Brain pericyte (primary cell): ENCODE data around the gene GTF3C1.

Experiments used
- DNase-seq: peaks from one replicate; pipeline ENCODE4 v3.0.0-alpha.2; 2012; ENCODE audit warnings: low read depth, low spot score

GTF3C1 gene

GRCh38 chr16:27568077-27568476, 18.4 kb upstream of the GTF3C1 start:
- no peak for DNase-seq

- no peak for DNase-seq
Observed at GRCh38 chr16:27566417-27566816, 16.7 kb upstream of the GTF3C1 start.

- DNase-seq: no peak
Observed at GRCh38 chr16:27564224-27564623, 14.5 kb upstream of the GTF3C1 start.

DNA sequence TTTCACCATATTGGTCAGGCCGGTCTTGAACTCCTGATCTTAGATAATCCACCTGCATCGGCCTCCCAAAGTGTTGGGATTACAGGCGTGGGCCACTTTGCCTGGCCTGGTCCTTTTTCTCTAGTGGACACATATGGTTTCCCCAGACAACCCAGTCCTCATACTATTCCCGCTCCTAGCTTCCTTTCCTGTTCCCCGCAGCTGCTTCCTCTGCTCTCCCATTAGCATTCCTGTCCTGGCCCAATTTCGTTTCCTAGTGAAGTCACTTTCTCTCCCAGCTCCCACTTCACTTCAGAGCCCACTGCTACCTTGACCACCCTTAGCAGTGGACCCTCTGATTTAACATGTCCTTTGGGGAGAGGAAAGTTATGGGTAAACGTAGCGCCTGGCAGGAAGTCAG, 11.5 kb upstream of the GTF3C1 start:
- no peak for DNase-seq

DNA sequence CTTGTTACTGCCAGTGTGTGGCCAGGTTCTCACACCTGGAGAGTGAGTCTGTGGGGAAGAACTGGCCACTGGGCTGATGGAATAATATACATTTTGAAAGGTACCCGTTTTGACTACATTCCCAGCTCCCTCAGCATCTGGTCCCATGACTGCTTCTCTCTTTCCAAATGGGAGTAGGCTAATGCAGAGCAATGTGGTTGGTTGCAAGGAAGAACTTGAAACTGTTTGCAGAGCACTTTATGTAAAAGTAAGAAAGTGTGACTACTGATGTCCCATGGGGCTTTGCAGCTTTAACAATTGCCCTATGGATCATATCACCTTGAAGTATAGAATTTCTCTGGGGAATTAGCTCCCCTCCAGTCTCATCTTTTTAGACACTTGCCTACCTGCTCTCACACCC, 9.2 kb upstream of the GTF3C1 start:
- no peak for DNase-seq

DNA sequence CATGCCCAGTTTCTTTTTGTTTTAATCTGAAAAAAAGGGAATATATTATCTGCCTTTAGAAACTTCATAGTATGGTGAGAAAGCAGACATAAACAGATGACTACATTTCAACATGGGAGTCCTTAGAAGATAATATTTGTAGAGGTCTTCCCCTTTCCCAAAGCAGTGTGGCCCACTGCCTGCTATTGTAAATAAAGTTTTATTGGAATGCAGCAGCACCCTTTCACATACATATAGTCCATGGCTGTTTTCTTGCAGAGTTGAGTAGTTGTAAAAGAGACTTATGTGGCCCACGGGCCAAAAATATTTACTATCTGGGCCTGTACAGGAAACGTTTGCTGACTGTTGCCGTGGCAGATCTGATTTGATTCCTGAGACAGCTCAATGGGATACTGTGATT, 8.7 kb upstream of the GTF3C1 start:
- DNase-seq: no peak

- DNase-seq: no peak
Observed at GRCh38 chr16:27556471-27556870, 6.8 kb upstream of the GTF3C1 start.

DNA sequence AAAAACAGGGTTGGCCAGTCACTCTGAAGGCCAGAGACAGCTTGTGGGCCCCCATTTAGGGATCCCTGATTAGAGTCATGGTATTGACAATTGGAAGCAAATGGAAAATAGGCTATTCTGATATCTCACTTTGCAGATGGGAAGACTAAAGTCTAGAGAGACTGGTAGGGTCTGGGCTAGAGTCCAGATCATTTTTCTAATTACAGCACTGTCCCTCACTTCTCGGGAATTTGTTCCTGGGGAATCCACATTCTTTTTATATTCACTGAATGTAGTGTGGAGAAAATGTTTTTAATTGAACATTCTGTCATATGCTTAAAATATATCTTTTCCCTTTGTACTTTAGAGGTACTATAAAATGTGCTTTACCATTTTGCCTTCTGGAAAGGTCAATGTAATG, 1.3 kb upstream of the GTF3C1 start:
- no peak for DNase-seq

DNA sequence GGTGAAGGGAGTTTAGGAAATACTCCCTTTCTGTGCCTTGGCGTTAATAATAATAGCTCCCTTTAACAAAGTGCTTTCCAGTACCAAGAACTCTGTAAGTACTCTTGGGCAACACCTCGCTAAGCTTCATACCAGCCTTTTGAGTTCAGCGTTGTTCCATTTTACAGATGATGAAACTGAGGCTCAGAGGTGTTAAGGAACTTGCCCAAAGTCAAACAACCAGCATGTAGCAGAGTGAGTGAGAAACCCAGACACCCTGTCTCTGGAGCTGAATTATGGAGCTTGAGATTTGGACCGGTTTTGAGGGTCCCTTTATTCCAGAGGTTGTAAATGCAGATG, 838 bp upstream of the GTF3C1 start:
- no peak for DNase-seq

DNA sequence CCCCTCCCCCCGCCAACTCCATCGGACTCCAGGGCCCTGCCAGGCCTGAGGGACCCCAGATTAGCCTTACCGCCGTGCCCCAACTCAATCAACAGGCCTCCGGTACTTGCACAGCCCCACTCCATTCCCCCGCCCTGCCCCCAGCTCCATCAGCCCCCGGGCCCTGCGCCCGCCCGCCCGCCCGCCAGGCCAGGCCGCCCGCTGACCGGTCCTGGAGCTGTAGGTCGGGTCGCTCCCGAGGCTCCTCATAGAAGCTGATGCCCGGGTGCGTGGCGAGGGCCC, 308 bp downstream of the GTF3C1 start:
- no peak for DNase-seq

- no peak for DNase-seq
Observed at GRCh38 chr16:27547851-27548250, 1.9 kb downstream of the GTF3C1 start.

DNA sequence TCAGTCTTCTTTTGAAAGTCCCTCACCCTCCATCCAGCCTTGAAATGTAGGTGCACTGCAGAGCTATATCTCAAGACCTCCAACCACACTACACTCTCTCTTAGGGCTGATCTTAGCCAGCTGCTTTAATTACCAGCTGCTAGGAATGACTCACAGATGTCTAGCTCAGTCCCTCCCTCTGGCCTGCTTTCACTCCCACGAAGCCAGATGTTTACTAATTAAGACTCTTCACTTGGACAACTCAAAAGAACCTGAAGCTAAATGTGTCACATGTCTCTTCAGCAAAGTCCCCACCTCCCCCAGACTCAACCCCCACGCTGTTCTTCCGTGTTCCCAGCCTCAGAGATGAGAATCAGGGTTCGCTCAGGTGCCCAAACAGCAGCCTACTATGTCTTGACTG, 2.6 kb downstream of the GTF3C1 start:
- DNase-seq: no peak

DNA sequence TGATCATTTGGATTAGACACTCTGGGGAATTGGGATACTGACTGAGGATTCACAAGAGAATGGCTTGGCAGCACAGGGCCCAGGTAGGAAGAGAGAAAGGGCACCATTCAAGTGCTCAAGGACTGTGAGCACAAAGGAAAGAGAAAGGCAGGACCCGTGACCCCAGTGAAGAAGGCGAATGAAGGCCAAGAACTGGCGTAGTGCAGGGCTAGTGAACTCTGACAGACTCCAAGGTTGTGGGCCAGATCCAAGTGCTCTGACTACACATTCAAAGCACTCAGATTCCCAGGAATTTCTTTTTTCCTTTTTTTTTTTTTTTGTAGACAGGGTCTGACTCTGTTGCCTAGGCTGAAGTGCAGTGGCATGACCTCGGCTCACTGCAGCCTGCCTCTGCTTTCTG, 5.0 kb downstream of the GTF3C1 start:
- DNase-seq: no peak

- DNase-seq: no peak
Observed at GRCh38 chr16:27543801-27544200, 5.9 kb downstream of the GTF3C1 start.

DNA sequence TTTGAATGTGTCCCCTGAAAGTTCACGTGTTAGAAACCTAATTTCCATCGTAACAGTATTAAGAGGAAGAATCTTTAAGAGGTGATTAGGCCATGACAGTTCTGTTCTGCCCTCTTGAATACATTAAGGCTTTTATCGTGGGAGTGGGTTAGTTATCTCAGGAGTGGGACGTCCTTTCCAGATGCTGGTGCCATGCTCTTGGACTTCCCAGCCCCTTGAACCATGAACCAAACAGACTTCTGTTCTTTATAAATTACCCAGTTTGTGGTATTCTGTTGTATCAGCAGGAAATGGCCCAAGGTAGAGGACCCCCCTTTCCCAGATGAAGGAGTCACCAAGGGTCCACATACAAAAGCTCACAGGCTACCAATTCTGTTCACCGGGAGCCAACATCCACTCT, 10.1 kb downstream of the GTF3C1 start:
- DNase-seq: no peak

DNA sequence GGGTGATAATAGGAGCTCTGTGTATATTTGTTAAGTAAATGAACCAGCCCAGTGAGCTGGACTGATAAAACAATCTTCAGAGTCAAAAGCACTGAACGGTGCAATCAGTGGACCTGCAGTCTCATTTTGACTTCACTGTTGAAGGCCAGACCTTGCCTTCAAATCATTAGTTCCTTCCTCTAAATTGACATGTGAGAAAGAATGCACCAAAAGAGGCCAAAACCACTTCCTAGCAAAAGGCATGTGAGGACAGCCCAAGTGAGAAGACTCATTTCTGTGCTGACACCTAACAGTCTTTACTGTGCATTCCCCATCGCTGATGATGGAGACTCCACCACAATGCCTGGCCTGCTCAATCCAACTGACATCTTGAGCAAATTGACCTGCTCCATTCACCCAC, 10.6 kb downstream of the GTF3C1 start:
- DNase-seq: no peak

DNA sequence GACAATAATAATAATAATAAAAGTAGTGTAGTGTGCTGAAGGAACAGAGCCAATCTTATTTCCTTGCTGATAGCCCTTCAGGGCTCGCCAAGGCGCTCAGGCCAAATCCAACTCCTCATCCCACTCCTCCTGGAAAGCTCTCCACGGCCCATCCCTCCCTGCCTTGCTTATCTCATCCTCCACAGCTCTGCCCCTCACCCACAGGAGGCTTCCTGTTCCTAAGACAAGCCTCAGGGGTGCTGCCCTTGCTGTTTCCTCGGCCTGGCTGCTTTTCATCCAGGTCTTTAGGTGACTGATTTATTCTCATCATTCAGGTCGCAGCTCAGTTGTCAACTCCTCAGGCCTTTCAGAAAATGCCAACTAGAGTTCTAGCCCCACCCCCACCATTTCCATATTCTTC, 11.2 kb downstream of the GTF3C1 start:
- no peak for DNase-seq

GRCh38 chr16:27534256-27534655, 15.5 kb downstream of the GTF3C1 start:
- DNase-seq: no peak

- DNase-seq: no peak
Observed at GRCh38 chr16:27531826-27532800, 17.6 kb downstream of the GTF3C1 start.

DNA sequence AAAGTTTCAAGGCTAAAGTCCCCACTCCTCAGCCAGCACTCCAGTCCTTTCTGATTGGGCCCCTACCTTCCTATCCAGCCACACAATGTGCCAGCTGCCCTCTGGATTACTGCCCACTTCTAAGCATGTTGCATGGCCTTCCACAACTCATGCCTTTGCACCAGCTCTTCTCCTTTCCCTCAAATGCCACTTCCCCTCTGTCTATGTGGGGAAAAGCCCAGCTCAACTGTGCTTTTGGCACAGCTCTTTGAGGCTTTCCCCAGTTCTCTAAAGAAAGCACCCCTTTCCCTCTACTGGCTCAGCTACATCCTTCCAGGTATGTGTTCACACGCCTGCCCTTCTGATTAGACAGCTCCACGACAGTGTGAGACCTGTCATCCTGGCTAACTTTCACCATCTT, 18.5 kb downstream of the GTF3C1 start:
- DNase-seq: no peak

DNA sequence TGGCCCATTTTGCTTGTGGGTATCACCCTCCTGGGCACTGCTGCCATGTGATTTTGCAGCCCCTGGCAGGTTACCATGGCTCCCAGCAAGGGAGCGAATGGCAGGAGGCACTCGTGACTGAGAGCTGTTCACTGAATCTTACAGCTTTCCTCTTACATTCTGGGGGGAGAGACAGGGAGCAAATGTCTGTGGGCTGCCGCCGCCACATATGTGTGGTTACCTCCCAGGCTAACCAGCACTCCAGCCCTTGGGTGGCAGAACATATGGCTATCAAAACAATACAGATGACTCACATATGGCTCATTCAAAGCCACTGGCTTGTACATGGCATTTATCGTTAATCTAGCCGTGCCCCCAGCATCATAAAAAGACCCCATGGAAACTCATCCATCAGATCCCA, 19.8 kb downstream of the GTF3C1 start:
- DNase-seq: no peak

DNA sequence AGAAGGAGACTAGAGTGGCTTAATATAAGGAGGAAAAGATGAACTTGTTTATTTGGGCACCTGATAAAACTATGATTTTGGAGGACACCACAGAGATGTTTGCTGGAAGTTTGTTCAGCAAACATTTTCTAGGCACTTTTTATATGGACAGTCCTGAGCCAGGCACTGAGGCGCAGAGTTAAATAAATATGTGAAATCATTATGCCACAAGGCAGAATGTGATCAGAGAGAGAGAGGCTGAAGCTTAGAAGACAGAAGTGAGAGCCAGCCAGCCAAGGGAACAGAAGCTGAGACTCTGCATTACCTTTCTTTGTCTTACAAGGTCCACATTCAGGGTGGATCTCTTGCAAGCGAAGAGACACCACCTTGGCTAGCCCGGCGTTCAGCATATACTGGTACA, 21.4 kb downstream of the GTF3C1 start:
- no peak for DNase-seq

- DNase-seq: no peak
Observed at GRCh38 chr16:27526180-27526579, 23.5 kb downstream of the GTF3C1 start.

DNA sequence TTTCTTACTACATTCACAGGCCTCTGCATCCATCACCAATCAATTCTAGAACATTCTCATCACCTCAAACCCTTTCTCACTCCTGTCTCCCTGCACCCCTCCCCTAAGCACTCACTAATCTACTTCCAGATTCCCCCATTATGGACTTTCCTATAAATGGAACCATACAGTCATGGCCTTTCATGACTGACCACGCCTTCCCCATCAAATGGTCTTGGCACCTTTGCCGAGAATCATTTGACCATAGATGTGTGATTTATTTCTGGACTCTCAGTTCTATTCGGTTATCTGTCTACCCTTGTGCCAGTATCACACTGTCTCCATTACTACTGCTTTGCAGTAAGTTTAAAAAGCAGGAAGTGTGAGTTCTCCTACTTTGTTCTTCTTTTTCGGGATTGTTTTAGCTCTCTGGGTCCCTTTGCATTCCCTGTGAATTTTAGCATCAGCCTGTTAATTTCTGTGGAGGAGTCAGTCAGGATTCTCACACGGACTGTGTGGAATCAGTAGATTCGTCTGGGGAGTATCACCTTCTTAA, 27.5 kb downstream of the GTF3C1 start:
- DNase-seq: no peak
